B cell (primary cell): ENCODE data around the gene SLIT3. TPM values are rescaled to one million over a fixed set of nuclear protein-coding genes. Genes with fewer than 3 reads are reported as not detected.

ENCODE experiments used
- ATAC-seq: fragments of 200-7000 bp; cut with Tn5 transposase; one replicate; pipeline ENCODE4 v1.10.0; 2021; ENCODE audit warnings: low read depth, mild to moderate bottlenecking, moderate number of reproducible peaks, moderate library complexity
- CTCF ChIA-PET: fragments of 350-600 bp; sonication (Branson Sonifier 250); formaldehyde crosslinking; loops from one replicate; lab custom pipeline; 2021; ENCODE audit warnings: antibody characterized with exemption, inconsistent platforms; lab: Charles Lee
- POLR2A ChIA-PET: fragments of 350-600 bp; sonication (Branson Sonifier 250); formaldehyde crosslinking; loops from one replicate; lab custom pipeline; 2021; ENCODE audit warnings: antibody characterized with exemption; lab: Charles Lee
- DNase-seq: peaks from one replicate; pipeline ENCODE4 v3.0.0; 2013
- H2AFZ ChIP-seq: 2 replicates; pipeline ENCODE4 v1.6.1; 2012; ENCODE audit warnings: mild to moderate bottlenecking, low read depth, low read length; ENCODE audit not compliant: insufficient read depth, poor library complexity, severe bottlenecking
- H3K27ac ChIP-seq, 2 donors: 1 replicate in 1 of 2; 2 replicates in 1 of 2; pipeline ENCODE4 v1.5.1; 2012 to 2013; ENCODE audit warnings: low read length in 2 of 2, mild to moderate bottlenecking in 2 of 2, moderate library complexity in 1 of 2
- H3K27me3 ChIP-seq, 4 experiments: fragments of 200-600 bp in 1 of 4; sonication (generic) in 1 of 4; replicated peaks in 1 of 4; 1 replicate in 2 of 4; 2 replicates in 2 of 4; pipeline versions ENCODE4 v1.6.1 to v1.7.0; 2013 to 2016; ENCODE audit warnings: low read length in 3 of 4, mild to moderate bottlenecking in 2 of 4, mixed read lengths in 1 of 4, moderate library complexity in 1 of 4; ENCODE audit not compliant: insufficient read depth in 4 of 4, control insufficient read depth in 3 of 4; ENCODE audit errors: control extremely low read depth in 1 of 4
- H3K36me3 ChIP-seq, 2 experiments: replicated peaks in 1 of 2; 1 replicate in 1 of 2; 2 replicates in 1 of 2; pipeline versions ENCODE4 v1.6.1 to v1.7.1; 2013; ENCODE audit warnings: low read length in 1 of 2; ENCODE audit not compliant: insufficient read depth in 2 of 2, control insufficient read depth in 1 of 2; ENCODE audit errors: control extremely low read depth in 1 of 2, extremely low read depth in 1 of 2
- H3K4me1 ChIP-seq, 2 donors: fragments of 200-600 bp in 1 of 2; sonication (generic) in 1 of 2; 1 replicate in 1 of 2; 2 replicates in 1 of 2; pipeline versions ENCODE4 v1.5.1 to v1.6.1; 2013 to 2017; ENCODE audit warnings: low read length in 2 of 2; ENCODE audit not compliant: control insufficient read depth in 2 of 2, insufficient read depth in 2 of 2
- H3K4me2 ChIP-seq: replicated peaks from 2 replicates; pipeline ENCODE3; 2012; ENCODE audit warnings: mild to moderate bottlenecking, low read depth, low read length; ENCODE audit not compliant: poor library complexity, severe bottlenecking
- H3K4me3 ChIP-seq, 5 experiments: fragments of 200-600 bp in 1 of 5; sonication (generic) in 1 of 5; 1 replicate in 3 of 5; 2 replicates in 2 of 5; pipeline versions ENCODE4 v1.5.1 to v1.7.0; 2011 to 2016; ENCODE audit warnings: low read length in 4 of 5, mild to moderate bottlenecking in 4 of 5, low read depth in 2 of 5, control low read depth in 1 of 5, moderate library complexity in 1 of 5; ENCODE audit not compliant: insufficient read depth in 1 of 5; ENCODE audit errors: control extremely low read depth in 1 of 5, extremely low read depth in 1 of 5
- H3K79me2 ChIP-seq: fragments of 200-600 bp; sonication (generic); one replicate; pipeline ENCODE4 v1.6.0; 2016; ENCODE audit warnings: low read length; ENCODE audit not compliant: control insufficient read depth, insufficient read depth
- H3K9ac ChIP-seq: fragments of 200-600 bp; sonication (generic); 2 replicates; pipeline ENCODE4 v1.6.1; 2017; ENCODE audit warnings: mild to moderate bottlenecking, low read length, moderate library complexity
- H3K9me3 ChIP-seq, 3 donors: one replicate each; pipeline versions ENCODE4 v1.6.1 to v1.7.1; 2013; ENCODE audit warnings: low read length in 2 of 3; ENCODE audit not compliant: control insufficient read depth in 2 of 3, insufficient read depth in 1 of 3; ENCODE audit errors: control extremely low read depth in 1 of 3
- H4K20me1 ChIP-seq: 2 replicates; pipeline ENCODE4 v1.6.0; 2012; ENCODE audit warnings: mild to moderate bottlenecking, low read length; ENCODE audit not compliant: insufficient read depth, control insufficient read depth, poor library complexity, severe bottlenecking
- H3K27ac Mint-ChIP-seq: one replicate; pipeline ENCODE4 v1.8.0; 2021; ENCODE audit warnings: mixed read lengths
- H3K27me3 Mint-ChIP-seq: one replicate; pipeline ENCODE4 v1.8.0; 2021; ENCODE audit warnings: mixed read lengths
- H3K4me1 Mint-ChIP-seq: one replicate; pipeline ENCODE4 v1.8.0; 2021; ENCODE audit warnings: mixed read lengths
- H3K4me3 Mint-ChIP-seq: one replicate; pipeline ENCODE4 v1.8.0; 2021; ENCODE audit warnings: mixed read lengths
- H3K9me3 Mint-ChIP-seq: one replicate; pipeline ENCODE4 v1.8.0; 2022; ENCODE audit warnings: mixed read lengths; ENCODE audit not compliant: insufficient read depth
- EZH2 ChIP-seq: IDR thresholded peaks from 2 replicates; pipeline ENCODE4 v1.6.1; 2012; ENCODE audit warnings: borderline replicate concordance, low read depth, mild to moderate bottlenecking, moderate library complexity, low read length; ENCODE audit not compliant: insufficient read depth, poor library complexity, severe bottlenecking
- WGBS: methylation state at CpG from one replicate; pipeline ENCODE4 v1.1.5; 2013; ENCODE audit warnings: missing lambda C conversion rate; ENCODE audit not compliant: insufficient coverage; 5-methylcytosine and 5-hydroxymethylcytosine counted together
- intact Hi-C: fragments of 100-400 bp; cut with micrococcal nuclease; formaldehyde crosslinking; loops from one replicate; pipeline ENCODE4 v1.10.0; 2022
- polyA plus RNA-seq: library from polyadenylated mRNA; depleted of rRNA; stranded (reverse); fragments of >200 nt; gene quantifications from 2 replicates; pipeline ENCODE4 v1.2.3, GENCODE V29; 2012
- total RNA-seq, 2 donors: library from RNA; stranded (reverse); fragments of 120-200 nt in 1 of 2; gene quantifications; 1 replicate in 1 of 2; 2 replicates in 1 of 2; pipeline versions ENCODE4 v1.2.3 to v1.2.4, GENCODE V29; 2013 to 2022
- TF ChIP-seq, protein P1 (sequence below): fragments of 200-600 bp; IDR thresholded peaks from one replicate; pipeline ENCODE4 v1.8.0; 2022; ENCODE audit warnings: antibody characterized with exemption, mild to moderate bottlenecking

The SLIT3 gene
- total and polyA plus RNA-seq, 2 donors (not counting 1 experiment from before 2014, with no cell fraction given), result not detected

DNA sequence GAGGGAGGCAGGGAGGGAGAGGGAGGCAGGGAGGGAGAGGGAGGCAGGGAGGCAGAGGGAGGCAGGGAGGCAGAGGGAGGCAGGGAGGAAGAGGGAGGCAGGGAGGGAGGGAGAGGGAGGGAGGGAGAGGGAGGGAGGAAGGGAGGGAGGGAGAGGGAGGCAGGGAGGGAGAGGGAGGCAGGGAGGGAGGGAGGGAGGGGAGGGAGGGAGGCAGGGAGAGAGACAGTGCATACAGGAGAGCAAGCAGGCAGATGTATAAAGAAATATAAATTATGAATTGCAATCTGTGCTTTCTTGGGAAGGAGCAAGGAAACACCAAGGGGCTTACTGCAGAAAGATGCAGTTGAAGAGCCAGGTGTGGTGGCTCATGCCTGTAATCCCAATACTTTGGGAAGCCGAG lies 574.6 kb downstream of the SLIT3 start:
- TF ChIP-seq, protein P1, sequence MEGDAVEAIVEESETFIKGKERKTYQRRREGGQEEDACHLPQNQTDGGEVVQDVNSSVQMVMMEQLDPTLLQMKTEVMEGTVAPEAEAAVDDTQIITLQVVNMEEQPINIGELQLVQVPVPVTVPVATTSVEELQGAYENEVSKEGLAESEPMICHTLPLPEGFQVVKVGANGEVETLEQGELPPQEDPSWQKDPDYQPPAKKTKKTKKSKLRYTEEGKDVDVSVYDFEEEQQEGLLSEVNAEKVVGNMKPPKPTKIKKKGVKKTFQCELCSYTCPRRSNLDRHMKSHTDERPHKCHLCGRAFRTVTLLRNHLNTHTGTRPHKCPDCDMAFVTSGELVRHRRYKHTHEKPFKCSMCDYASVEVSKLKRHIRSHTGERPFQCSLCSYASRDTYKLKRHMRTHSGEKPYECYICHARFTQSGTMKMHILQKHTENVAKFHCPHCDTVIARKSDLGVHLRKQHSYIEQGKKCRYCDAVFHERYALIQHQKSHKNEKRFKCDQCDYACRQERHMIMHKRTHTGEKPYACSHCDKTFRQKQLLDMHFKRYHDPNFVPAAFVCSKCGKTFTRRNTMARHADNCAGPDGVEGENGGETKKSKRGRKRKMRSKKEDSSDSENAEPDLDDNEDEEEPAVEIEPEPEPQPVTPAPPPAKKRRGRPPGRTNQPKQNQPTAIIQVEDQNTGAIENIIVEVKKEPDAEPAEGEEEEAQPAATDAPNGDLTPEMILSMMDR, result no peak
- TF ChIP-seq EZH2, result no peak
- no peaks in the 10 kb centered on the region for H3K4me1 ChIP-seq
- DNase-seq (no peak), ATAC-seq (no peak)
- no peak overlapping the region for H3K4me3 ChIP-seq
- no peaks in the 10 kb centered on the region for H4K20me1 ChIP-seq
- no peak overlapping the region for H3K9ac ChIP-seq
- Mint-ChIP-seq H3K9me3 (peaks cover 6% of the 10 kb centered on the region), H3K4me1 (no peaks in the 10 kb centered on the region), H3K4me3 (no peak overlapping the region), H3K27ac (no peak overlapping the region), H3K27me3 (peaks cover 25% of the 10 kb centered on the region)
- H3K27me3 ChIP-seq, result no peaks in the 10 kb centered on the region
- no peak overlapping the region for H2AFZ ChIP-seq
- H3K4me2 ChIP-seq, result no peak overlapping the region
- POLR2A ChIA-PET, result no interaction called here
- 100% methylated on average over 1 of the region's 1 CpG for WGBS
- H3K9me3 ChIP-seq, result peaks cover 1 to 19% (median 14%) of the 10 kb centered on the region in 3 donors
- CTCF ChIA-PET, result no interaction called here
- no peaks in the 10 kb centered on the region for H3K79me2 ChIP-seq
- H3K27ac ChIP-seq, result no peak overlapping the region
- intact Hi-C loops, result no loop called here
- H3K36me3 ChIP-seq, result no peaks in the 10 kb centered on the region

DNA sequence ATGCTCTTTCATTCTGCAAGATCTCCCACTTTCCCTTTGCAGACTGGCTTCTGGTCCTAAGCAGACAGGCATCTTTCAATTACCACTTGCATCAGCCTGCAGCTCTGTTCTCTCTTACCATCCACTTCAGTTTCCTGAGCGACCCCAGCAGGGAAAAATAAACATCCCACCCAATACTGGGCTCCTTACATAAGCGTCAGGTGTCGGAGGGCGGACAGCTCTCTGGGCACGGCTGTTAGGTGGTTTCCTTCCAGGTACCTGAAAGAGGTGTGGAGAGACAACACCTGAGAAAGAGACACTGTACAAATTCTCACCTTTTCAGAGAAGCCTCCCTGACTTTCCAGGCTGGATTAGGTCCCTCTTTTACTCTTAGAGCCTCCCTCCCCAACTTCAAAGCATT lies 576.7 kb downstream of the SLIT3 start:
- POLR2A ChIA-PET, result no interaction called here
- no peaks in the 10 kb centered on the region for H3K4me1 Mint-ChIP-seq
- Histone ChIP-seq H3K4me3 (no peak overlapping the region), H3K36me3 (no peaks in the 10 kb centered on the region), H3K4me2 (no peak overlapping the region), H3K9me3 (peaks cover 1 to 16% (median 14%) of the 10 kb centered on the region in 3 donors), H3K4me1 (no peaks in the 10 kb centered on the region), H3K9ac (no peak overlapping the region), H2AFZ (no peak overlapping the region), H3K27ac (no peak overlapping the region), H4K20me1 (no peaks in the 10 kb centered on the region), H3K27me3 (peaks cover 0 to 6% (median 0%) of the 10 kb centered on the region in 4 experiments), H3K79me2 (no peaks in the 10 kb centered on the region)
- CTCF ChIA-PET, result no interaction called here
- no peak overlapping the region for H3K4me3 Mint-ChIP-seq
- DNase-seq, result no peak
- ATAC-seq, result no peak
- 60% methylated on average over 2 of the region's 5 CpGs for WGBS
- peaks cover 31% of the 10 kb centered on the region for H3K27me3 Mint-ChIP-seq
- no peaks in the 10 kb centered on the region for H3K9me3 Mint-ChIP-seq
- TF ChIP-seq EZH2, result no peak
- TF ChIP-seq, protein P1, result no peak
- intact Hi-C loops, result no loop called here
- no peak overlapping the region for H3K27ac Mint-ChIP-seq
